ENCODE data around the gene ZNF41.
"Not testable (repeated sequence)": the region's sequence is repeated elsewhere in the genome, so short reads cannot be mapped to it uniquely, and the experiment has no call there.

The ZNF41 gene

GRCh38 chrX:47515941-47516665, 33.1 kb upstream of the ZNF41 start:
- no peak overlapping the region for H3K4me3 ChIP-seq (ENCODE audit: control insufficient read depth, low read depth, low read length)
- DNase-seq (ENCODE audit: low read depth) = peak; percentile 69
- TF ChIP-seq, protein P1, sequence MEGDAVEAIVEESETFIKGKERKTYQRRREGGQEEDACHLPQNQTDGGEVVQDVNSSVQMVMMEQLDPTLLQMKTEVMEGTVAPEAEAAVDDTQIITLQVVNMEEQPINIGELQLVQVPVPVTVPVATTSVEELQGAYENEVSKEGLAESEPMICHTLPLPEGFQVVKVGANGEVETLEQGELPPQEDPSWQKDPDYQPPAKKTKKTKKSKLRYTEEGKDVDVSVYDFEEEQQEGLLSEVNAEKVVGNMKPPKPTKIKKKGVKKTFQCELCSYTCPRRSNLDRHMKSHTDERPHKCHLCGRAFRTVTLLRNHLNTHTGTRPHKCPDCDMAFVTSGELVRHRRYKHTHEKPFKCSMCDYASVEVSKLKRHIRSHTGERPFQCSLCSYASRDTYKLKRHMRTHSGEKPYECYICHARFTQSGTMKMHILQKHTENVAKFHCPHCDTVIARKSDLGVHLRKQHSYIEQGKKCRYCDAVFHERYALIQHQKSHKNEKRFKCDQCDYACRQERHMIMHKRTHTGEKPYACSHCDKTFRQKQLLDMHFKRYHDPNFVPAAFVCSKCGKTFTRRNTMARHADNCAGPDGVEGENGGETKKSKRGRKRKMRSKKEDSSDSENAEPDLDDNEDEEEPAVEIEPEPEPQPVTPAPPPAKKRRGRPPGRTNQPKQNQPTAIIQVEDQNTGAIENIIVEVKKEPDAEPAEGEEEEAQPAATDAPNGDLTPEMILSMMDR (conservative IDR thresholded peaks at IDR 0.05; ENCODE audit: control insufficient read depth, insufficient read depth, low read depth, low read length) = no peak

DNA sequence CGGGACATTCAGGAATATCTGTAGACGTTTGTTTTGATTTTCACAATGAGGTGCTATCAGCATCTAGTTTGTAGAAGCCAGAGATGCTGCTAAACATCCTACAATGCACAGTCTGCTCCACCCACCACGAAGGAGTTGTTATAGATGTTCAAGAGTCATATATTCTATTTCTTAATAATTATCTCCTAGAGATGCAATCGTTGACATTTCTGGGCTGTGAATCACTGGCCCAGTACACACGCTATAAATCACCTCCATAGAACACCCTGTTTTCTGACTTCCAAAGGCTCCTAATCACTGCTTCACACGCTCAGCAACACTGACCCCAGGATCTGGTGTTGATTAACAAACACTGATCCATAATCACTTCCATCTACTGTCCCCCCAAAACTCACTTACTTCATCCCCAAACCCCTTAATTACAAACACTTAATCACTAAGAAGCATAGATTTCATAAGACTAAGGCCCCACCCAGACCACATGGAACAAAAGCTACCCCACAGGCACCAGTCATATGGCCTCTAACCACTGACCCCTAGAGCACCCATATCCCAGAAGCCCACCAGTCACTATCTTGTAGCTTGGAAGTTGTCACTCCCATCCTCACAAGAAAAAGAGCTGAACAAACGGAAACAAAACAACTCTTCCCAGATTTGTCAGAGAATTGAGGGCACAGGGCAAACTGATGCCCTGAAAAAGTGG, 31.7 kb upstream of the ZNF41 start:
- TF ChIP-seq, protein P1 (conservative IDR thresholded peaks at IDR 0.05; ENCODE audit: control insufficient read depth, insufficient read depth, low read depth, low read length) = no peak
- peak; percentile 84 for DNase-seq (ENCODE audit: low read depth)
- no peak overlapping the region for H3K4me3 ChIP-seq (ENCODE audit: control insufficient read depth, low read depth, low read length)

DNA sequence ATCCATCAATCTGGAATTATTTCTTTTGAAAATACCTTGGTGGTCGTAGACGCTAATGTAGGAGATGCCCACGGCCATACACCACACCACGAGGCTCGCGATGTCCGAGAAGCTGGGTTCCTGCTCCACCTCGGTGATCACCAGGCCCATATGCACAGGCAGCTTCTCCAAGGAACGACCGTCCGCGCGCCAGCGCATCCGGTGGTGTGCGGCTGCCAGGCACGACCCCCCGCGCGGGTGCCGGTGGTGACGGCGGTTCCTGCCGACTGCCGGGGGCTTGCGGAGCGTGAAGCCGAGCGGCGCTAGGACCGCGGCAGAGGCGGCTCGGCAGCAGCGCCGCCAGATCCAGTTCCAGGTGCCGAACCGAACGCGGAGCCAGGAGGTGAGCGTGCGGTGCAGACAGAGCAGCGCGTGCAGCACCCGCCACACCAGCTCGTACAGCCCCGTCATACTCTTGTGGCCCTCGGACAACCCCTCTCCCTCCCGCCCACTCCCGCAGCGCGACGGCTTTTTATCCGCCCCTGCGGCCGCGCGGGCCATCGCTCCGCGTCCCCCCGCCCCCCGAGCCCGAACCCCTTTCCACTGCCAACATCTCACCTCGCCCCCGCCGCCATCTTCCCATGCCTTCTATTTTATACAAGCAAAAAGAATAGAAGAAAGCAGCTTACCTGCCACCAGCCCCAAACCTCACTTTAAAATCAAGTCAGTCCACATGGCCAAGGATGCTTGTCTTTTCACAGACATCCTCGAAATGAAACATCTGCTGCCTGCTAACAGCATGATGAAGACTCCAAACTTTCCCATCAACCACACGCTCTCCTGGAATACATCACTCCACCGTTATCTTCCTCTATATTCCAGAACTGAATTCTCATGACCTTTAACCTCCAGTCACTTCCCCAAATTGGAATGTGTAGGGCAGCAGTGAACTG, 30.3 kb upstream of the ZNF41 start:
- DNase-seq (ENCODE audit: low read depth) = peak; percentile 35
- H3K4me3 ChIP-seq (ENCODE audit: control insufficient read depth, low read depth, low read length) = peak overlapping the region; percentile 43

DNA sequence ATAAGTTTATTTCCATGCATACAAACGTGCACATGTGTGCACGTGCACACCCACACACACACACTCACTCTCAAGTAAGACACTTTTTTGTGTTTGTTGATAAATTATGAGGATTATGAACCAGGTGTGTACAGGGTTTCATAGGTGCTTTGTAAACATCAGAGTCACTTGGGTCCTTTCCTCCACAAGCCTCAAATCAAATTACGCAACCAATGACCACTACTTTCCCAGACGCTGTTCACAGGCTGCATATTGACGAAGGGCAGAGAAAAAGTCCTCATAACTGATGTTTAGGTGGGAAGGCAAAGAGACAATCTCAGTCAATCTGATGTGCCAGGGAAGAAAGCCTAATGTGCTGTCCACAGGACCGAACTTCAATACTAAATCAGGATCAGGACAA, 29.4 kb upstream of the ZNF41 start:
- peak overlapping the region; percentile 3 for H3K4me3 ChIP-seq (ENCODE audit: control insufficient read depth, low read depth, low read length)
- DNase-seq (ENCODE audit: low read depth) = not testable (repeated sequence)

DNA sequence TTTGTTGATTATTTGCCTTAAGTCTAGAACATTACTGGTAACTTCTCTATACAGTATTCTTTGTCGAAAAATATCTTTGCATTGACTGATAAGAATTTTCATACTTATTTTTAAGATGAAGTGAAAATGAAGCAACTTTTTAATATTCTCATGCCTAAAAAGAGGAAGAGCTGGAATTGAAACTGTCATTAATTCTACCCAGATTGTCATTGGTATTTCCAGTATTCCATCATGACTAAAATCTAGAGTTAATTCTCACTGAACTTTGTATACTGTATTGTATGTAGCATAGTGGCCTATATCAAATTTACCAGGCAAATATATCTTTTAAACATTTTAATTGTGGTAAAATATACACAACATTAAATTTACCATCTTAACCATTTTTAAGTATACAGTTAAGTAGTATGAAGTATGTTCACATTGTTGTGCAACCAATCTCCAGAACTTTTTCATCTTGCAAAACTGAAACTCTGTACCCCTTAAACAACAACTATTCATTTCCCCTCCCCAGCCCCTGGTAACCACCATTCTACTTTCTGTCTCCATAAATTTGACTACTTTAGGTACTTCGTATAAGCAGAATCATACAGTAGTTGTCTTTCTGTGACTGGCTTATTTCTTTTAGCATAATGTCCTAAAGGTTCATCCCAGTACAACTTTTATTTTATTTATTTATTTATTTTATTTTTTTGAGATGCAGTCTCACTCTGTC, 24.3 kb upstream of the ZNF41 start:
- TF ChIP-seq, protein P1 (conservative IDR thresholded peaks at IDR 0.05; ENCODE audit: control insufficient read depth, insufficient read depth, low read depth, low read length) = no peak
- H3K4me3 ChIP-seq (ENCODE audit: control insufficient read depth, low read depth, low read length) = no peak overlapping the region
- no peak for DNase-seq (ENCODE audit: low read depth)

- TF ChIP-seq, protein P1 (conservative IDR thresholded peaks at IDR 0.05; ENCODE audit: control insufficient read depth, insufficient read depth, low read depth, low read length) = no peak
- H3K4me3 ChIP-seq (ENCODE audit: control insufficient read depth, low read depth, low read length) = no peak overlapping the region
- DNase-seq (ENCODE audit: low read depth) = no peak
These were observed 20.1 kb upstream of the ZNF41 start for GRCh38 chrX:47503151-47503550.

- no peak overlapping the region for H3K4me3 ChIP-seq (ENCODE audit: control insufficient read depth, low read depth, low read length)
- TF ChIP-seq, protein P1 (conservative IDR thresholded peaks at IDR 0.05; ENCODE audit: control insufficient read depth, insufficient read depth, low read depth, low read length) = no peak
- peak; percentile 76 for DNase-seq (ENCODE audit: low read depth)
These were observed 19.5 kb upstream of the ZNF41 start for GRCh38 chrX:47502316-47503125.
